ENCODE data around the gene ITGA11. TPM values are rescaled to one million over a fixed set of nuclear protein-coding genes. Genes with fewer than 3 reads are reported as not detected.

ITGA11 gene
- total and polyA plus RNA-seq, 2 donors (not counting 1 experiment from before 2014, with no cell fraction given) = not detected

DNA sequence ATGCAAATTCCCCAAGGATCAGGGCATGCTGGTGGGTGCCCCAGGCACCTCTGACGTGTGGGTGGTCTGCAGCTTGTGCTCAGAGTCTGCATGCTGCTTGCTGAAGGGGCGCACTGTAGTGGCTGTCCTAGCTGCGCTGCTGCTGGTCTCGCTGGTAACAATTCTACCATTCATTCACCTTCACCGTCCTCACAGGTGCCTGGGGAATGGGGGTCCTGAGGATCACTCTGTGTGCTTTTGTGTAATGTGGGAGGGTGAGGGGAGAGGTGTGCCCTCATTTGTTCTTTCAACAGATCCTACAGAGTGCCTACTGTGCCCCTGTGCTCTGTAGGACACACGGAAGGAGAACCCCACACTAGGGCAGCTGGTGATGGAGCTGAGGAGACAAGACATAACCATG lies 2.1 kb upstream of the ITGA11 start:
- Mint-ChIP-seq H3K27me3 (peaks cover 60% of the 10 kb centered on the region), H3K4me1 (peaks cover 10% of the 10 kb centered on the region), H3K4me3 (no peak overlapping the region), H3K27ac (no peak overlapping the region), H3K9me3 (ENCODE audit: insufficient read depth) (no peaks in the 10 kb centered on the region)
- H3K27me3 ChIP-seq (replicated peaks in 1 of 4; ENCODE audit: control extremely low read depth in 1 of 4, control insufficient read depth in 3 of 4, insufficient read depth in 4 of 4, low read length in 3 of 4) = peaks cover 0 to 34% (median 13%) of the 10 kb centered on the region in 4 experiments
- no peak for DNase-seq
- no peak overlapping the region for H2AFZ ChIP-seq (ENCODE audit: insufficient read depth, low read depth, low read length, poor library complexity, severe bottlenecking)
- H3K9me3 ChIP-seq (ENCODE audit: control extremely low read depth in 1 of 3, control insufficient read depth in 2 of 3, insufficient read depth in 1 of 3, low read length in 2 of 3) = no peaks in the 10 kb centered on the region
- H3K4me1 ChIP-seq (ENCODE audit: control insufficient read depth in 2 of 2, insufficient read depth in 2 of 2, low read length in 2 of 2) = peaks cover 6 to 9% of the 10 kb centered on the region in 2 donors
- CTCF ChIA-PET = no interaction called here
- H3K36me3 ChIP-seq (replicated peaks in 1 of 2; ENCODE audit: control extremely low read depth in 1 of 2, control insufficient read depth in 1 of 2, extremely low read depth in 1 of 2, insufficient read depth in 2 of 2, low read length in 1 of 2) = no peaks in the 10 kb centered on the region
- no peaks in the 10 kb centered on the region for H3K79me2 ChIP-seq (ENCODE audit: control insufficient read depth, insufficient read depth, low read length)
- no peaks in the 10 kb centered on the region for H4K20me1 ChIP-seq (ENCODE audit: control insufficient read depth, insufficient read depth, low read length, poor library complexity, severe bottlenecking)
- ATAC-seq (ENCODE audit: low read depth) = no peak
- no peak overlapping the region for H3K4me2 ChIP-seq (replicated peaks; ENCODE audit: low read depth, low read length, poor library complexity, severe bottlenecking)
- intact Hi-C loops (cut with micrococcal nuclease) = no loop called here
- no peak overlapping the region for H3K9ac ChIP-seq (ENCODE audit: low read length)
- POLR2A ChIA-PET = interaction anchor here (0.5 kb wide), 1 partner anchor 1795 kb away, joined by 7 read pairs; no protein-coding TSS in a partner anchor
- 62% methylated on average over 1 of the region's 6 CpGs for WGBS (ENCODE audit: insufficient coverage)
- TF ChIP-seq, protein P1, sequence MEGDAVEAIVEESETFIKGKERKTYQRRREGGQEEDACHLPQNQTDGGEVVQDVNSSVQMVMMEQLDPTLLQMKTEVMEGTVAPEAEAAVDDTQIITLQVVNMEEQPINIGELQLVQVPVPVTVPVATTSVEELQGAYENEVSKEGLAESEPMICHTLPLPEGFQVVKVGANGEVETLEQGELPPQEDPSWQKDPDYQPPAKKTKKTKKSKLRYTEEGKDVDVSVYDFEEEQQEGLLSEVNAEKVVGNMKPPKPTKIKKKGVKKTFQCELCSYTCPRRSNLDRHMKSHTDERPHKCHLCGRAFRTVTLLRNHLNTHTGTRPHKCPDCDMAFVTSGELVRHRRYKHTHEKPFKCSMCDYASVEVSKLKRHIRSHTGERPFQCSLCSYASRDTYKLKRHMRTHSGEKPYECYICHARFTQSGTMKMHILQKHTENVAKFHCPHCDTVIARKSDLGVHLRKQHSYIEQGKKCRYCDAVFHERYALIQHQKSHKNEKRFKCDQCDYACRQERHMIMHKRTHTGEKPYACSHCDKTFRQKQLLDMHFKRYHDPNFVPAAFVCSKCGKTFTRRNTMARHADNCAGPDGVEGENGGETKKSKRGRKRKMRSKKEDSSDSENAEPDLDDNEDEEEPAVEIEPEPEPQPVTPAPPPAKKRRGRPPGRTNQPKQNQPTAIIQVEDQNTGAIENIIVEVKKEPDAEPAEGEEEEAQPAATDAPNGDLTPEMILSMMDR (IDR thresholded peaks at IDR 0.05) = no peak
- no peak overlapping the region for H3K4me3 ChIP-seq (ENCODE audit: control extremely low read depth in 1 of 5, extremely low read depth in 1 of 5, insufficient read depth in 1 of 5, low read depth in 2 of 5, low read length in 4 of 5)
- no peak overlapping the region for H3K27ac ChIP-seq (ENCODE audit: low read length in 2 of 2)

DNA sequence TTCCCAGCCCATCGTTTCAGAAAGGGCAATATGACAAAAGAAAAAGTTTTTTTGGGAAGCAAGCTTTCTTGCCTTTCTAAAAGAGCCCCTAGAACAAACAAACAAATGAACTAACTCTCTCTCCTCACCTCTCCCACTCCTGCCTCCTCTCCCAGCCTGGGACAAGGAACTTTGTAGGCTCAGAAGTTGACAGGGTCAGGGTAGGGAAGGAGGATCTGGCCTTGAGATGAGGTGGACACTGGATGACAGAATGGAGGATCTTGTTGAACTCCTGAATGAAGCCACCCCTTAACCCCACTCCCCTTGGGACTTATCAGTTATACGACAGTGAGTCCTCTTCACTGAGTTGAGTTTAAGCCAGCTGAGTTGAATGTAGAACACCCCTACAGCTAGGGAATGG lies 1.6 kb upstream of the ITGA11 start:
- POLR2A ChIA-PET = interaction anchor here (0.5 kb wide), 1 partner anchor 1795 kb away, joined by 7 read pairs; no protein-coding TSS in a partner anchor
- no peak overlapping the region for H3K27ac Mint-ChIP-seq
- peaks cover 62% of the 10 kb centered on the region for H3K27me3 Mint-ChIP-seq
- Histone ChIP-seq H3K4me1 (ENCODE audit: control insufficient read depth in 2 of 2, insufficient read depth in 2 of 2, low read length in 2 of 2) (peaks cover 6 to 9% of the 10 kb centered on the region in 2 donors), H3K4me3 (ENCODE audit: control extremely low read depth in 1 of 5, extremely low read depth in 1 of 5, insufficient read depth in 1 of 5, low read depth in 2 of 5, low read length in 4 of 5) (no peak overlapping the region), H4K20me1 (ENCODE audit: control insufficient read depth, insufficient read depth, low read length, poor library complexity, severe bottlenecking) (no peaks in the 10 kb centered on the region), H3K9me3 (ENCODE audit: control extremely low read depth in 1 of 3, control insufficient read depth in 2 of 3, insufficient read depth in 1 of 3, low read length in 2 of 3) (no peaks in the 10 kb centered on the region), H3K4me2 (replicated peaks; ENCODE audit: low read depth, low read length, poor library complexity, severe bottlenecking) (no peak overlapping the region), H3K27ac (ENCODE audit: low read length in 2 of 2) (no peak overlapping the region), H2AFZ (ENCODE audit: insufficient read depth, low read depth, low read length, poor library complexity, severe bottlenecking) (no peak overlapping the region), H3K79me2 (ENCODE audit: control insufficient read depth, insufficient read depth, low read length) (no peaks in the 10 kb centered on the region), H3K9ac (ENCODE audit: low read length) (no peak overlapping the region), H3K27me3 (replicated peaks in 1 of 4; ENCODE audit: control extremely low read depth in 1 of 4, control insufficient read depth in 3 of 4, insufficient read depth in 4 of 4, low read length in 3 of 4) (peaks cover 0 to 34% (median 13%) of the 10 kb centered on the region in 4 experiments), H3K36me3 (replicated peaks in 1 of 2; ENCODE audit: control extremely low read depth in 1 of 2, control insufficient read depth in 1 of 2, extremely low read depth in 1 of 2, insufficient read depth in 2 of 2, low read length in 1 of 2) (no peaks in the 10 kb centered on the region)
- no peak for ATAC-seq (ENCODE audit: low read depth)
- H3K4me1 Mint-ChIP-seq = peaks cover 10% of the 10 kb centered on the region
- no peaks in the 10 kb centered on the region for H3K9me3 Mint-ChIP-seq (ENCODE audit: insufficient read depth)
- intact Hi-C loops (cut with micrococcal nuclease) = no loop called here
- CTCF ChIA-PET = no interaction called here
- 40% methylated on average over 1 of the region's 2 CpGs for WGBS (ENCODE audit: insufficient coverage)
- H3K4me3 Mint-ChIP-seq = no peak overlapping the region
- no peak for DNase-seq
- TF ChIP-seq, protein P1 (IDR thresholded peaks at IDR 0.05) = no peak
